Islet precursor cell (in vitro differentiated cells): Measurements from ENCODE around the gene PIGX.

Experiments
- DNase-seq: peaks from one replicate; pipeline ENCODE4 v3.0.0-alpha.2; 2018

PIGX gene

GRCh38 chr3:196763179-196763578 is 51.0 kb downstream of the PIGX start:
- DNase-seq = no peak

DNA sequence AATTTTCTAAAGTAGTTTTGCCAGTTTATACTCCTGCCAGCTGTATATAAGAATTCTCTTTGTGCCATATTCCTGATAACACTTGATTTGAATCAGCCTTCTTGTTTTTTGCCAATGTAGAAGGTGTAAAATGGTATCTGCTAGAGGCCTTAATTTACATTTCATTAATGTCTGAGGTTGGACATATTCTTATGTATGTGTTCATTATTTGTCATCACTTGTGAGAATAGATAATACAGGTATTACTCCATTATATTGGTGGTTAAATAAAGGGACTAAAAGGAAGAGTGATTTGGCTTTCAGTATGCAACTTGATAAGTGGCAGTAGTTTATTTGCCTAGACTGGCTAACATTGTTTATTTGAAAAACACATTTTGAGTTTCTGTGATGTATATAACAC is 53.3 kb downstream of the PIGX start:
- DNase-seq = no peak

DNA sequence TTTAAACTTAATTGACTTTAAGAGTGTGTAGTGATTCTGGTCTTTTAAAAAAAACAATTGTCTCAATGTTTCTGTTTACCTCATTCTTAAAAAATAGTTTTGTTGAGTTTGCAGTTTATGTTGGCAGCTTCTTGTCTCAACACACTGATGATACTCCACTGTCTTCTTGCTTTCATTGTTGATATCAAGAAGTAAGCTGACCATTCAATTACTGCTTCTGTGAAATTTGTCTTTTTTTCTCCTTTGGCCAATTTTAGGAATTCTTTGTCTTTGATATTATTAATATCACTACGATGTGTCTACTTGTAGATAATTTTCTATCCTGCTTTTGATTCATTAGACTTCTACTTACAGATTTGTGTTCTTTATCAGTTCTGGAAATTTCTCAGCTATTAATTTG is 58.9 kb downstream of the PIGX start:
- DNase-seq = no peak

GRCh38 chr3:196772102-196772501 is 59.9 kb downstream of the PIGX start:
- no peak for DNase-seq

GRCh38 chr3:196772897-196773296 is 60.7 kb downstream of the PIGX start:
- no peak for DNase-seq

- no peak for DNase-seq
Observed at GRCh38 chr3:196774191-196774820, 62.1 kb downstream of the PIGX start.

- no peak for DNase-seq
Observed at GRCh38 chr3:196774848-196775422, 62.8 kb downstream of the PIGX start.

- DNase-seq = no peak
Observed at GRCh38 chr3:196775938-196776337, 63.8 kb downstream of the PIGX start.

DNA sequence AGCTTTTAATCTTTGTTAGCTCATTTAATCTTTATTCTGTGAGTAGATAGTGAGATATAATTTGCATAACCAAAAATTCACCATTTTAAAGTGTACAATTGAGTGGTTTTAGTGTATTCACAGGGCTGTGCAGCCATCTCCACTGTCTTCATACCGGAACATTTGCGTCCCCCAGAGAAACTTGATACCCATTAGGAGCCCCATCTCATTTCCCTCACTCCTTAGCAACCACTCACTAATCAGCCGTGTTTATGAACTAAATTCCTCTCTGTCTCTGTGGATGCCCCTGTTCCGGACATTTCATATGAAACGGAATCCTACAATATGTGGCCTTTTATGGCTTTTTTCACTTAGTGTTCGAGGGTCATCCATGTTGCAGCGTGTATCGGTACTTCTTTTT is 65.7 kb downstream of the PIGX start:
- DNase-seq = no peak

DNA sequence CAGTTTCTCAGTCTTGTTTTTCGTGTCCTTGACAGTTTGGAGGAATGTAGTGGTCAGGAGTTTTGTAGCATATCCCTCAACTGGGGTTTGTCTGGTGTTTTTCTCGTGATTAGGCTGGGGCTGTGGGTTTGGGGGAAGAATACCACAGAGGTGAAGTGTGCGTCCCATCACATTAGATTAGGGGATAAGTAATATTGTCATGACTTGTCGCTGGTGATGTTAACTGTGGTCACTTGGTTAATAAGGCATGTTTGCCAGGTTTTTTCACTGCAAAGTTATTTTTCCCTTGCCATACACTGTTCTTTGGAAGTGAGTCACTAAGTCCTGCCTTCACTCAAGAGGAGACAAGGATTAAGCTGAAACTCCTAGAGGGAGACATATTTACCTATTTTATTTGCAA is 66.6 kb downstream of the PIGX start:
- DNase-seq = peak; percentile 79

DNA sequence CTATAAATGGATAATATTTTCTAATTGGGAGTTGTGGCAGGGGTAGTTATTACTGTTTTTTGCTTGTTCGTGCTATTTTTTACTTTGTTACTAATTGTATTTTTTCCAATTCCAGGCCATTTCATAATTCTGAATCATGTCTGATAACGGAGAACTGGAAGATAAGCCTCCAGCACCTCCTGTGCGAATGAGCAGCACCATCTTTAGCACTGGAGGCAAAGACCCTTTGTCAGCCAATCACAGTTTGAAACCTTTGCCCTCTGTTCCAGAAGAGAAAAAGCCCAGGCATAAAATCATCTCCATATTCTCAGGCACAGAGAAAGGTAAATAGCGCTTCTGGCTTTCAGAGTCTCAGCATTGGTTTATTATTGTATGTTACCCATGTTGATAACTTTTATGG is 70.3 kb downstream of the PIGX start:
- DNase-seq = no peak
